ENCODE measurements around the gene FAXDC2.
"Not testable (repeated sequence)": the region's sequence is repeated elsewhere in the genome, so short reads cannot be mapped to it uniquely, and the experiment has no call there.

The FAXDC2 gene

GRCh38 chr5:154834053-154834452, 16.4 kb downstream of the FAXDC2 start:
- TF ChIP-seq CTCF (IDR thresholded peaks at IDR 0.05; ENCODE audit: low read depth, low read length) (no peak), EZH2phosphoT487 (IDR thresholded peaks at IDR 0.05; ENCODE audit: low read depth) (no peak)
- no peaks in the 10 kb centered on the region for H3K9me3 ChIP-seq (ENCODE audit: insufficient read depth, low read length)
- H3K4me1 ChIP-seq (ENCODE audit: low read length): no peaks in the 10 kb centered on the region
- H3K27ac ChIP-seq (ENCODE audit: low read length): no peak overlapping the region
- no peak overlapping the region for H3K4me3 ChIP-seq (ENCODE audit: low read length)
- H3K79me2 ChIP-seq (ENCODE audit: low read length): no peaks in the 10 kb centered on the region
- no peaks in the 10 kb centered on the region for H4K20me1 ChIP-seq (ENCODE audit: insufficient read depth, low read length)
- H3K9ac ChIP-seq (ENCODE audit: low read length): no peak overlapping the region
- no peaks in the 10 kb centered on the region for H3K27me3 ChIP-seq (ENCODE audit: low read depth, low read length)
- no peak overlapping the region for H2AFZ ChIP-seq (ENCODE audit: low read depth, low read length)
- H3K4me2 ChIP-seq (ENCODE audit: low read length): no peak overlapping the region
- peaks cover 2% of the 10 kb centered on the region for H3K36me3 ChIP-seq (replicated peaks; ENCODE audit: low read depth, low read length)

GRCh38 chr5:154832804-154833203, 17.6 kb downstream of the FAXDC2 start:
- H4K20me1 ChIP-seq (ENCODE audit: insufficient read depth, low read length); H3K79me2 ChIP-seq (ENCODE audit: low read length); H3K4me3 ChIP-seq (ENCODE audit: low read length); H3K4me2 ChIP-seq (ENCODE audit: low read length); H3K4me1 ChIP-seq (ENCODE audit: low read length); H3K36me3 ChIP-seq (replicated peaks; ENCODE audit: low read depth, low read length); H2AFZ ChIP-seq (ENCODE audit: low read depth, low read length); H3K27me3 ChIP-seq (ENCODE audit: low read depth, low read length); H3K9ac ChIP-seq (ENCODE audit: low read length); H3K9me3 ChIP-seq (ENCODE audit: insufficient read depth, low read length); H3K27ac ChIP-seq (ENCODE audit: low read length): not testable (repeated sequence)

GRCh38 chr5:154831451-154831850, 19.0 kb downstream of the FAXDC2 start:
- TF ChIP-seq EZH2phosphoT487 (IDR thresholded peaks at IDR 0.05; ENCODE audit: low read depth): no peak
- no peak for TF ChIP-seq CTCF (IDR thresholded peaks at IDR 0.05; ENCODE audit: low read depth, low read length)
- Histone ChIP-seq H3K79me2 (ENCODE audit: low read length) (no peaks in the 10 kb centered on the region), H3K9me3 (ENCODE audit: insufficient read depth, low read length) (no peaks in the 10 kb centered on the region), H3K27me3 (ENCODE audit: low read depth, low read length) (no peaks in the 10 kb centered on the region), H3K4me2 (ENCODE audit: low read length) (no peak overlapping the region), H3K4me1 (ENCODE audit: low read length) (no peaks in the 10 kb centered on the region), H3K4me3 (ENCODE audit: low read length) (no peak overlapping the region), H3K9ac (ENCODE audit: low read length) (no peak overlapping the region), H3K27ac (ENCODE audit: low read length) (no peak overlapping the region), H3K36me3 (replicated peaks; ENCODE audit: low read depth, low read length) (peaks cover 2% of the 10 kb centered on the region), H4K20me1 (ENCODE audit: insufficient read depth, low read length) (no peaks in the 10 kb centered on the region), H2AFZ (ENCODE audit: low read depth, low read length) (no peak overlapping the region)

- Histone ChIP-seq H3K36me3 (replicated peaks; ENCODE audit: low read depth, low read length) (peaks cover 2% of the 10 kb centered on the region), H4K20me1 (ENCODE audit: insufficient read depth, low read length) (no peaks in the 10 kb centered on the region), H3K27me3 (ENCODE audit: low read depth, low read length) (no peaks in the 10 kb centered on the region), H3K4me3 (ENCODE audit: low read length) (no peak overlapping the region), H3K27ac (ENCODE audit: low read length) (no peak overlapping the region), H2AFZ (ENCODE audit: low read depth, low read length) (no peak overlapping the region), H3K79me2 (ENCODE audit: low read length) (no peaks in the 10 kb centered on the region), H3K4me1 (ENCODE audit: low read length) (no peaks in the 10 kb centered on the region), H3K9ac (ENCODE audit: low read length) (no peak overlapping the region), H3K4me2 (ENCODE audit: low read length) (no peak overlapping the region), H3K9me3 (ENCODE audit: insufficient read depth, low read length) (no peaks in the 10 kb centered on the region)
- no peak for TF ChIP-seq EZH2phosphoT487 (IDR thresholded peaks at IDR 0.05; ENCODE audit: low read depth)
- TF ChIP-seq CTCF (IDR thresholded peaks at IDR 0.05; ENCODE audit: low read depth, low read length): no peak
Observed at GRCh38 chr5:154830596-154830995, 19.8 kb downstream of the FAXDC2 start.

- peaks cover 2% of the 10 kb centered on the region for H3K36me3 ChIP-seq (replicated peaks; ENCODE audit: low read depth, low read length)
- no peak overlapping the region for H3K4me3 ChIP-seq (ENCODE audit: low read length)
- H3K4me1 ChIP-seq (ENCODE audit: low read length): no peaks in the 10 kb centered on the region
- TF ChIP-seq CTCF (IDR thresholded peaks at IDR 0.05; ENCODE audit: low read depth, low read length): no peak
- TF ChIP-seq EZH2phosphoT487 (IDR thresholded peaks at IDR 0.05; ENCODE audit: low read depth): no peak
- no peaks in the 10 kb centered on the region for H4K20me1 ChIP-seq (ENCODE audit: insufficient read depth, low read length)
- no peak overlapping the region for H3K27ac ChIP-seq (ENCODE audit: low read length)
- H3K27me3 ChIP-seq (ENCODE audit: low read depth, low read length): no peaks in the 10 kb centered on the region
- no peak overlapping the region for H3K9ac ChIP-seq (ENCODE audit: low read length)
- no peaks in the 10 kb centered on the region for H3K9me3 ChIP-seq (ENCODE audit: insufficient read depth, low read length)
- H3K79me2 ChIP-seq (ENCODE audit: low read length): no peaks in the 10 kb centered on the region
- no peak overlapping the region for H2AFZ ChIP-seq (ENCODE audit: low read depth, low read length)
- no peak overlapping the region for H3K4me2 ChIP-seq (ENCODE audit: low read length)
Observed at GRCh38 chr5:154830219-154830595, 20.2 kb downstream of the FAXDC2 start.
